Activated CD8-positive, alpha-beta memory T cell treated with anti-CD3 and anti-CD28 coated beads, Interleukin-2, amount 50 U/mL, for 48 hours (primary cell): ENCODE data around the gene LRTM1.

ENCODE experiments used
- DNase-seq: peaks from one replicate; pipeline ENCODE4 v3.0.0-alpha.2; 2020

LRTM1 gene

DNA sequence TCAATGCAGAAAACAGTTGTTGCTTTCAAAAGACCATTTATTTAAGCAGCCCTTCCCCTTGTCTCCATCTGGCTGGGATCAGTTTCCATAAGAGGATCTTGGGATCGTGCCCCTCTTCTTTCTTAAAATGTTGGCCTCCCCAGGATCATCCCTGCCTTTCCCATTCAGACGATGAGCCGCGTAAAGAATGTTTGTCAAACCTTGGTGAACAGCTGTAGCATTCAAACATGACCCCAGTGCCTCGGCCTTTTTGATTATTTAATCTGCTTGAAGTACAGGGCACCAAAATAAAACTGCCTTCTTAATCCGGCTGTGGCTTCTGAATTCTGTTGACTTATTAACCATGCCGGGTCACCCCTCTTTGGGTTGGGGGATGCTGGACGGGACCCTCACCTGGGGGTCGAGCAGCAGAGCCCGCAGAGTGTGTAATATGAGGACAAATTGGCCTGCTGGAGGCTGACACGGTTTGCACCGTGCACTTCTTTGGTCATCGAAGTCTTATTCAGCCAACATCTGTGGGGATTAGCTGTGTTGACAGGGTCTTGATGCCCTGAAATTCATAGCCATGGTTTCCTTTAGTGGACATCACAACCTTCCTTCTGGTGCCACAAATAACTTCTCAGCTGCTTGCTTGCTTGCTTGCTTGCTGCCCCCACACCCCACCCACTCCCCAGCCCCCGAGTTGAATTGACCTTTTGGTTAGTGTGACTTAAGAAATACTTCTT lies at the start of gene LRTM1:
TSS of gene LRTM1 (minus strand) at position 14 of the 725 bp plus-strand sequence. CDS start 148 bp downstream, outside the sequence.
- DNase-seq: no peak

DNA sequence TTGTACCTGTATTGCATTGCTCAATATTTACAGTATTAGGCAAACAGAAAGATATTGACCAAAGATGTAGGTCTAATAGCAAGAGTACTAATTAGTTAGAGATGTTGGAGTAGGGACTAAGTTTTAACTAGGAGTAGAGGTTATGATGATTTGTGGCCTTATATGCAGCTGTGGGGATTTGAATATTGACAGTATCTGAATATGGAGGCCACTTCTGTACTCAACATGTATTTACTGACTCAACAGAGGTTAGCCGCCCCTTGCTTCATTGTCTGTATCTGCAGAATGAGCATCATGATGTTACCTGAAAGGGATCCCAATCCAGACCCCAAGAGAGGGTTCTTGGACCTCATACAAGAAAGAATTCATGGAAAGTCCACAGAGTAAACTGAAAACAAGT lies 49.6 kb upstream of the LRTM1 start:
- no peak for DNase-seq

- DNase-seq: no peak
Observed at GRCh38 chr3:54970895-54971294, 43.0 kb upstream of the LRTM1 start.

GRCh38 chr3:54969652-54970051 lies 41.8 kb upstream of the LRTM1 start:
- no peak for DNase-seq

DNA sequence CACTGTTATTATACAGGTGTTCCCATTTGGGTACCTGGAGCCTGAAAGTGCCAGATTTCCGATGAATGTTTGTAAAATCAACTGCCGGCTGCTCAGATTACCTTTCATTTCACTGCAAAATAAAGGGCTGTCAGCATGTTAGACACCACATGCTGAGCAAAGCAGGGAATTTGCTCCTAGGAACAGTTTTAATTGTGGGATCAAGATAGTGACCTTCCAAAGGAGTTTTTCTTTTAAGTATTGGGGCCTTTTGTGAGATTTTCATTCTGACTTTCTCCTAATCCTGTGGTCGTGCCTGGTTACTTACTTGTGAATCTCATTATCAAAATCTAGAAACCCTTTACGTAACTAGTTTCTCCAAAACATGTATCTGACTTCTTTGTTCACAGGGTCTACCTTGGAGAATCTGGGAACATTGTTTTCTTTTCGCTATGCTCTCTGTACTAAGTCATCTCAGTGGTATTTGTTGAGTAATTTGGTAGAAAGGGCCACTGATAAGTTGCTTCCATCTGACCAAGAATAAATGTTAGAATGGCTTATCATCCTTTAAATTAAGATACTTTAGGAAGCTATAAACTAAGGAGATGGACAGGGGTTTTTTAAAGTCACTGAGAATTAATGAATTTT lies 40.8 kb upstream of the LRTM1 start:
- no peak for DNase-seq

DNA sequence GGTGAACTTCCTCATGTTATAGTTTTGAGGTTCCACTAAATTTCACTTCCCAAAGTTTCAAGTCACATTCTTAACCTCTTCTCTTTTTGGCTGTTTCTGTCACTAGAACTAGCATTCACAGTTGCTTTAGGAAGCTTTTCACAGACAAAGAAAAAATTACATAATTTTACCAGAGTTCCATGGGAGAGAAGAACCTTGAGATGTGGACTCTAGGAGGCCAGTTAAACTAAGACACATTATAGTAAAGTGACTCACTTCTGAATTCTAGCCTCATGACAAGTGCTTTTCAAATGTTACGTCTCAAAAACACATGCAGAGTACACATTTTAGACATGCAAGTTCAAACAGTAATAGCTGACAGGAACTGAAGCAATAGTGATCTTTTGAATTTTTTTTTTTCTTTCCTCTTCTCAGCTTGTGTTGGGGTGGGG lies 39.9 kb upstream of the LRTM1 start:
- no peak for DNase-seq

DNA sequence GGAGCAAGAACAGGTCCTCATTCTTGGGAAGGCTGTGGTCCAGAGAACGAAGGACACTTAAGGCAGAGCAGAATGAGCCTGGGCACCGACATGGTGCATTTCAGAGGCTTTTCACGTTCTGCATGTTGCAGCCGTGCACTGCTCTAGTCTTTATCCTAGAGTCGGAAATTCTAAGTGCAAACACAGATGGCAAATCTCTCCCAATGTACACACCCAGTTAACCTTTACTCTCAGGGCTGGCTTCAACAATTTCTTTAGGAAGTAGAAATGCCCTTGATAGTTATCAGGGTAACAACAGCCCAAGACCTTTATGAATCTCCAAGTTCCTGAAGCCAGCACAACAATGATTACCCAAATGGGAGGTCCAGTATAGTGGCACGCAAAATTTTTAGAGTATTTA lies 39.1 kb upstream of the LRTM1 start:
- no peak for DNase-seq

GRCh38 chr3:54965746-54966145 lies 37.9 kb upstream of the LRTM1 start:
- DNase-seq: no peak

- DNase-seq: no peak
Observed at GRCh38 chr3:54964081-54964480, 36.2 kb upstream of the LRTM1 start.

DNA sequence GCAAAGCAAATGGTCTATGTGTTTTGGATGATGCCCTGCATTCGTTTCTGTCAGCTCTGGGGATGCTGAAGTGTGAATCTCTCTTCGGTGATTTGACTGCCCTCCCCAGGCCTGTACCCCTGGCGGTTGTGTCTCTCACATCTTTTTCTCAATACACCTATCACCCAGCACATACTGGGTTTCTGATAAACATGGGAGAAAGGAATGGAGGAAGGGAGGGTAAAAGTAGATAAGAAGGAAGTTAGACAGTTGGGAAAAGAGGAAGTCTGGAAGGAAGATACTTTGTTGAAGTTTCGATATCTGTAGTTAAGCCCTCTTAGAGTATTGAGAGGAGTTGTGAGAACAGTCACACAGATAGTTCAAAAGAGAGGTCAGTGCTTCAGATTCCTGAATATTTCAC lies 35.8 kb upstream of the LRTM1 start:
- no peak for DNase-seq

- DNase-seq: no peak
Observed at GRCh38 chr3:54962200-54962599, 34.3 kb upstream of the LRTM1 start.

GRCh38 chr3:54960701-54961100 lies 32.8 kb upstream of the LRTM1 start:
- no peak for DNase-seq

DNA sequence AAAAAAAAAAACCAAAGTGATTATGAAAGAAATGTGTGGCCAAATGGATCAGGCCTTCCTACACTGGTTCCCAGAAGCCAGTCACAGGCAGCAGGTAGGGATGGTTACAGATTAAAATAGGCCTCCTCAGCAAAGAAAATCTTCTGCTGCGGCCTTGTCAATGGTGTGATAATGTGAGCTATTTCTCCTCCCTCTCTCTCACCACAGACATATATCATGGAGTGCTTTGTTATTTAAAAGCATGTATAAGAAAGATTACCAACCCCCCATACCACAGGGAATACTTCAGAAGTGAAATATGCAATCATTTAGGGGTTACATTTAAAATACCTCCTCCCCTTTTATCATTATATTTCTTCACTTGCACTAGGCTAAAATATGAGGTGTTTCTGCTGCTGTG lies 32.2 kb upstream of the LRTM1 start:
- no peak for DNase-seq

- DNase-seq: no peak
Observed at GRCh38 chr3:54957711-54958110, 29.9 kb upstream of the LRTM1 start.

- no peak for DNase-seq
Observed at GRCh38 chr3:54955941-54956340, 28.1 kb upstream of the LRTM1 start.

GRCh38 chr3:54955496-54955895 lies 27.6 kb upstream of the LRTM1 start:
- DNase-seq: no peak

DNA sequence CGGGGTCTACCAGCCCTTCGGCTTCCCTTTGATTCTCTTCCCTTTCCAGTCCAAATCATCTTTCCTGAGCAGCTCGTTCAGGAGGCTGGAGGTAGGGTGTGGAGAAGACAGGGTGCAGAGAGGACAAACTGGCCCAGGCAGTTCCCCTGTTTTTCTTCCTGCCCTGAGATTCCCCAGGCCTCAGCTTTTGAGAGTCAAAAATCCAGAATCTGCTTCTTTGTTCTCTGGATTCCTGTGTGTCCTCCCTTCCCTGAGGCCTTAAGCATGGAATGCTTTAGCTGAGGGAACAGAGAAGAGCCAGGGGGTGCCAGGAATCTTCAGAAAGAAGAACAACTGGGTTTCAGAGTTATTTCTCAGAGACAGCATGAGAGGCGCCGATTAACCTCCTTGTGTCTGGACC lies 26.7 kb upstream of the LRTM1 start:
- DNase-seq: no peak

DNA sequence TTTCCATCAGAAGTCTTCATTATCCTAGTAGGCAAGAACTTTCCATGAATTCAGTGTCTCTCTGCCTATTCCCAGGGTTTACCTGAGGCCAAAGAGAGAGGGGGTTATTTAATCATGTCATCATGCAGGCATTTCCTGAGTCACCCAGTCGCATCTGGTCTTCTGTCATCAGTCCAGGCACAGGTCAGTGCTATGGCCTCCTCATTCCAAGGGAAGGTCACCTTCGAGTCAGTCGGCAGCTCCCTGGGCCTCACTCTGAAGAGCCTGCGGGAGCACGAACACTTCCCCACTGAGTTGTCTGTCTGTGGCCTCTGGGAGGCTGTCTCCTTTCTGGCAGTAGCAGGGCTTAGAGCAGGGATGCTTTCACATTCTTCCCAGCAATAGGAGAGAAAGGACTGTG lies 26.2 kb upstream of the LRTM1 start:
- no peak for DNase-seq

GRCh38 chr3:54951405-54951804 lies 23.5 kb upstream of the LRTM1 start:
- DNase-seq: no peak

DNA sequence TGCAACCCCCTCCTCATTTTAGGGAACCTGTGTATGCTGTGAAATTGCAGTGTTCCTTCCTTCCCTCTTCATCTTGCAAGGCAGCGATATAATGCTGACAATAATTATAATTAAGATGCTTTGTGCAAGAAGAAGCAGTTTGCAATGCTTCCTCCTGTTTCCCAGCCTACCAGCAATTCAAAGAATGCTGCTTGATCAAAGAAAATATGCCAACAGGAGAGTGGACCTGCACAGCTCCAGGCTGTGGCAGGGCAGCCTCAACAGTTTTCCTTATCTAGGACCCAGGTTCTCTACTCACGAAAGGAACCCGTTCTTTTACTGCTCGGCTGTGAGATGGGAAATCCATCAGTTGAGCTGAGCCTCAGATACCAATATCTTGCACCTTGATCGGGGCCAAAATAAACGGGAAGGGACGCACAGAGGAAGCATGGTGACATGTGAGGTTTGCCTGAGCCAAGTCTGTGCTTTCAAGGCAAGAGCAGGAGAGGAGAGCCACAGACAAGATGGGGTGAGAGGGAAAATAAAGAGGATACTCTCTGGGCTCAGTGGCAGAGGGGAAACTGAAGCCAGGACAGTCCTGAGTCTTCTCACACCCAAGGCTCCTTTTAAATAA lies 22.6 kb upstream of the LRTM1 start:
- DNase-seq: no peak

DNA sequence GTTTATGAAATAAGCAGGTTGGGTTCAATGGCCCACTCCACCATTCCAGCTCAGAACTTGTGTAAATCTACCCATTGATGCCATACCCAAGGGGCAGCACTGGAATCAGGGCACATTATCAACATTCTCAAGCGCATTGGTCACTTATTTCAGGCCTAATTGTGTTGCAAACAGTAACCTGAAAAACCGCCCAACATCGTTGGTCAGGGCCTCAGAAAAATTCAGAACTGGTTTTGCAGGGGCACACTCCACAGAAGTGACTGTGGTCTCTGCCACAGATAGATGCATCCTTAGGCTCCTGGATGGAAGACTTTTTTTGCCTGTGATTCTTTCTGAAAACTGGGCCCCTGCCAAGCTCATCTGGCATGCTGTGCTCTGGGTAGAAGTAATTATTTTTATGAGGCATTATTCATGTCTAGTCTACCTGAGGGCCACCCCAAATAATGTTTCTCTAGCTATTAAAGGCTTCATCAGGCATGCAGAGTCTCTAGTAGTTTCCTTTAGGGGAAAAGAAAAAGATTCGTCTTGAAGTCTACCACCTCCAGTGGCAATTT lies 21.7 kb upstream of the LRTM1 start:
- no peak for DNase-seq

DNA sequence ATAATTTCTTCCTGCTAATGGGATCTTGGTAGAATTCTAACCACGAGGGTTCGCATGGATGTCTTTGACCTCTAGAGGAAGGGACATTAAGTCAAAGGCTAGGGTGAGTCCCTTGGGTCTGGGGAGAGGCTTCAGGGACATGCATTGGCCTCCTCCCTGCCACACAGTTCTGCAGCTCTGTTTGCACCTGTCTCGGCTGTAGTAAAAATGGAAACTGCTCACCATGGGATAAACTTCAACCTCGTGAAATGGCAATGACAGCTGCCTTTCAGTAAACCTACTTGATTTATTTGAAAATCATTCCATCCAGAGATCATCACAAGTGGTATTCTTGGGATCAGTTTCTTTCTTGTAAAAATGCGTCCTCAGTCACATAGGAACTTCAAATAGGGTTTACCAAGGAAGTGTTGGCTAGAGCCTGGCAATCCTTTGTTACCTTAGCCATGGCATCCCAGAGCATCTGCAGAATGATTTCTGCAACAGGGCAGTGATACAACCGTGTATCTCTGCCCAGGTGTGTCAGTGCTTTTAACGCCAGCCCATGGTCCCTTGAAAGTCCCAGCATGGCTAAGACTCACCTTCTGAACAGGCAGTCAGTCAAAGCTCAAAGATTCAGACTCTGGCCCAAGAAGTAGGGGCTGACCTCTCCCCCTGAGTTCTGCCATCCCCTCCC lies 14.0 kb upstream of the LRTM1 start:
- DNase-seq: no peak

- no peak for DNase-seq
Observed at GRCh38 chr3:54940971-54941370, 13.1 kb upstream of the LRTM1 start.
